Muscle of arm (tissue), 14 donors: ENCODE data around the gene ENPP6. TPM values are rescaled to one million over a fixed set of nuclear protein-coding genes. Genes with fewer than 3 reads are reported as not detected.

Source experiments
- DNase-seq: peaks from one replicate; pipeline ENCODE4 v3.0.0-alpha.2; 2013
- long read RNA-seq, 11 donors: transcript quantifications; one replicate each; lab custom pipeline, GENCODE V29; 2026
- polyA plus RNA-seq, 12 donors: library from polyadenylated mRNA; unstranded; fragments of 120-200 nt; gene quantifications; one replicate each; pipeline ENCODE4 v1.2.1, GENCODE V29; 2013; ENCODE audit not compliant: insufficient read length in 12 of 12

ENPP6 gene
- 10 to 100 TPM in 10 of 12 donors, 1 to 10 TPM in 1, not detected in 1; 8.6 to 29.4 (median 14.6) TPM for polyA plus RNA-seq
- long read RNA-seq, donor 1, partial matches to known transcripts, result 0 of 1 reads
- long read RNA-seq, donor 1, other reads (novel, unspliced or antisense), result 0 of 1 reads
- long read RNA-seq, donor 2, transcript ENPP6-201 (8 exons, 3,936 nt), result major isoform, 10 of 11 reads
- long read RNA-seq, donor 2, partial matches to known transcripts, result 0 of 11 reads
- long read RNA-seq, donor 2, other reads (novel, unspliced or antisense), result 0 of 11 reads
- long read RNA-seq, donor 3, partial matches to known transcripts, result 0 of 2 reads
- long read RNA-seq, donor 3, other reads (novel, unspliced or antisense), result 0 of 2 reads
- long read RNA-seq, donor 4, partial matches to known transcripts, result 0 of 1 reads
- long read RNA-seq, donor 4, other reads (novel, unspliced or antisense), result 0 of 1 reads
- long read RNA-seq, donor 5, partial matches to known transcripts, result 0 of 3 reads
- long read RNA-seq, donor 5, other reads (novel, unspliced or antisense), result 0 of 3 reads
- long read RNA-seq, donor 6, partial matches to known transcripts, result 0 of 3 reads
- long read RNA-seq, donor 6, other reads (novel, unspliced or antisense), result 0 of 3 reads
- long read RNA-seq, donor 7, partial matches to known transcripts, result 0 of 2 reads
- long read RNA-seq, donor 7, other reads (novel, unspliced or antisense), result 0 of 2 reads
- long read RNA-seq, donor 8, partial matches to known transcripts, result 0 of 1 reads
- long read RNA-seq, donor 8, other reads (novel, unspliced or antisense), result 0 of 1 reads
- long read RNA-seq, donor 9, partial matches to known transcripts, result 0 of 1 reads
- long read RNA-seq, donor 9, other reads (novel, unspliced or antisense), result 0 of 1 reads
- long read RNA-seq, donor 10, result 0 reads
- long read RNA-seq, donor 11, transcript ENPP6-201 (8 exons, 3,936 nt), result major isoform, 10 of 11 reads
- long read RNA-seq, donor 11, partial matches to known transcripts, result 0 of 11 reads
- long read RNA-seq, donor 11, other reads (novel, unspliced or antisense), result 0 of 11 reads

DNA sequence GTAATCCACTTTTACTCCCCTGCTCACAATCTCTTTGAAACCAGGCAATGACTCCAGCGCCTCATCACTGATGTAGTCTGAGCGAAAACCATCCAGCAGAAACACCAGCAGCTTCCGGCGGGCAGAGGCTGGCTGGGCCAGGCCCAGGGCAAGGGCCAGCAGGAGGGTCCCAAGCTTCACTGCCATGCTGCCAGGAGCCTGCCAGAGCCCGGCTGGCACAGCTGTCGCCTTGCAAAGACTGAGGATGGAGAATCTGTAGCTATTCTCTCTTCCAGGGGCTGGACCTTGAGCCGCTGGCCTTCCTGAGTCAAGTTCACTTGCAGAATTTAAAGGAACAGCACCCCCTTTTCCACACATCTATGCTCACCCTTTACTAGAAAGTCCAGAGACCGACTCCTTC lies at the start of gene ENPP6:
TSS of gene ENPP6 (minus strand) at position 240 of the 400 bp plus-strand sequence. CDS start at position 186, 54 bp downstream.
- peak; percentile 29 for DNase-seq

DNA sequence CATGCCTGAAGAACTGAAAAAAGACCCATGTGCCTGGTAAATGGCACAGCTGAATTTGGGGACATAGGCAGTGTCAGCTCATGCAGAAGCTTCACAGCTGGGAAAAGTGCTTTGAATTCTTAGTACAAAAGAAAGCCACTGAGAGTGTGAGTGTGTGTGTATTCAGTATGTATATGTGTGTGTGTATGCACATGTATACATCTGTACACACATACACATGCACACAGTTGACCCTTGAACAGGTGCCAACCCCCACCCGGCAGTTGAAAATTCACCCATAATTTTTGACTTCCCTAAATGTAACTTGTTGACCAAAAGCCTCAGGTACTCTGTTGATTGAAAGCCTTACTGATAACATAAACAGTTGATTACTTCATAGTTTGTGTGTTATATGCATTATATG lies 49.5 kb upstream of the ENPP6 start:
- no peak for DNase-seq

DNA sequence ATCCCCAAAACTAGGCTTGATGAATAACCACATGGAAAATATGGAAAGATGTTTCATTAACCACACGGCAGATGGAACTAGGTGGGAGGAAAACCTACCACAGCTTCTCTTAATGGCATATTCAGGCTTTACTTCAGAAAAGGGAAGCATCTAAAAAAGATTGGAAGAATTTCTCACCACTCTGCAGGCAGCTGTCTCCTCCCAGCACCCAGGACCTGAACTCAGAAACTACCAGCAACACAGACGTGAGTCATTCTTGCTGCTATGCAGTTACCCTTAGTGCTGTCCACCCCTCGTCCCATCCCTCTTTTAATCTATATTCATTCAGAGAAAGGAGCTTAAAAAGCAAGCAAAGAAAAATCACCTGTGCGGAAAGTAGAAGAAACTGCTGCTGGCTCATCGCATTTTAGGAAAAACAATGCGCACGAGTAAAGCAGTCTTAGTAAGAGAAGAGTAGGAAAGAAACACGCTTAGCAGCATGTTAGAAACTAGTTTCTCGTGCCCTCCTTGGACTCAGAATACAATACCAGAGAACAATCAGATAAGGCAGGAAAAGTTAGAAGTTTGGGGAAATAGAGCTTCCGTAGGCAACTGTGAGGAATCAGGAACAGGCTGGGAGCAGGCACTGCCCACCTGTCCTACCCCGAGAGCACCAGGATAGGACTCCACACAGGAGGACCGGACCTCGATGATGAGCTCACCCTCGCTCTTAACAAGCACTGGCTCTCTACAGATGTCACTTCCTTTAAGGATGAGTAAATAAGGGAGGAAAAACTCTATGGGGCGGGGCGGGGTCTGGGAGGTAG lies 48.1 kb upstream of the ENPP6 start:
- DNase-seq, result no peak

- peak; percentile 92 for DNase-seq
Observed at GRCh38 chr4:184263910-184264732, 46.4 kb upstream of the ENPP6 start.

DNA sequence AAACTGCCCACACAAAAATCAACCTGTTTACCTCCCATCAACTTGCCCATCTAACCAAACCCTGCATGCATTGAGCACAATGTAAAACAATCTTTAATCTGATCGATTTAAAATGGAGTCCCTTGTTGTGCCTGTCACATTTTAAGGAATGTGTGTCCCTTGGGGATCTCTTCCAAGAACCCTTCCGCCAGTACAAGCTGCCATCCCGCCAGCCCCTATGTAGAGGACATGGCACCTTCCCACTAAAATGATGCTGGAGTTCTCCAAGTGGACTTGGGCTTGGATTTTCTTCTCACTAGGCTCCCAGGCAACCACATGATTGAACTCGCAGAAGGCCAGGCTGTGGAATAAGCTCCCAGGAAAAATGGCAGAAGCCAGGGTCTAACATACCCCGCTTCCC lies 45.8 kb upstream of the ENPP6 start:
- no peak for DNase-seq

DNA sequence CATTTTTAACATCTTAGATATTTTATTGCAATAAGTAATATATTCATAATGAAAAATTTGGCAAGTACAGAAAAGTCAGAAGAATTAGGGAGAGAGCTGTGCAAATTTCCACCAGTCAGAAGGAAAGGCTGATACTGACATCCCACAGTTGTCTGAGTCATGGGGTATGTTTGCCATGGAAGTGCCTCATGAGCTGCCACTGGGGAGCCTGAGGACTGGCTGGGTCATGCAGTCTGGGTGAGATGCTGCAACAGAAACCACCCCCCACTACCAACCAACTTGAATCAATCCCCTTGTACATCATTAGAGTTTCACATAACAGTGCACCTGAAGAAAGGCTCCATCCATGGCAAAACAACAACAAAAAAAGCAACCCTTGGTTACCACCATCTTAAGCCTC lies 45.2 kb upstream of the ENPP6 start:
- DNase-seq, result no peak

GRCh38 chr4:184261246-184261645 lies 43.6 kb upstream of the ENPP6 start:
- no peak for DNase-seq

DNA sequence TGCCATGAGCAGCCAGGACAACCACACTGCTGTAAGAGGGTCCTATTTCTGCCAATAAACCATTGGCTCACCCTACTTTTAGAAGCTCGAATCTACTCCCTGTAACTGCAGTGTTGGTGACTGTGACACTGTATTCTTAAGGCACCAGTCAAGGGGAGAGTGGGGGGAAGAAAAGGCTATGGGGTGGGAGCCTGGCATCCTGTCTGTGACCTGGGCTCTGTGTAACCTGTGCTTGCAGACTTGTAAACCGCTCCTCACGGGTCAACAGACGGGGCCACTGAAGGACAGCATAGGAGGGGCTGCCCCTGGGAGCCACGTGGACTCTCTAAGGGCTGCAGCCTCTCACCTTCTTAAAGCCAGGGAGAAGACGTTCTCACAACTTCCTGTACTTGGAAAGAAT lies 42.2 kb upstream of the ENPP6 start:
- no peak for DNase-seq

DNA sequence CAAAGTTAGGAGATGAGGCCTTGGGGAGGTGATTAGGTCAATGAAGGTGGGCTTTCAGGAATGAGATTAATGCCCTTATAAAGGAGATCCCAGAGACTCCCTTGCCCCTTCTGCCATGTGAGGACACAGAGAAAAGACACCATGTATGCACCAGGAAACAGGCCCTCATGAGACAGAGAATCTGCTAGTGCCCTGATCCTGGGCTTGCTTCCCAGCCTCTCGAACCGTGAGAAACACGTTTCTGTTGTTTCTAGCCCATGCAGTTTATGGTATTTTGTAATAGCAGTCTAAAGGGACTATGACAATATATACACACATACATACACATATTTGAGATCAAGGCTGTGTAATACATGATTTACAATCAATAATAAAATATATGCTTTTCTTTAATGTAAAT lies 41.4 kb upstream of the ENPP6 start:
- no peak for DNase-seq

- DNase-seq, result peak; percentile 48
Observed at GRCh38 chr4:184255871-184256642, 38.4 kb upstream of the ENPP6 start.

GRCh38 chr4:184255361-184255760 lies 37.7 kb upstream of the ENPP6 start:
- DNase-seq, result no peak

DNA sequence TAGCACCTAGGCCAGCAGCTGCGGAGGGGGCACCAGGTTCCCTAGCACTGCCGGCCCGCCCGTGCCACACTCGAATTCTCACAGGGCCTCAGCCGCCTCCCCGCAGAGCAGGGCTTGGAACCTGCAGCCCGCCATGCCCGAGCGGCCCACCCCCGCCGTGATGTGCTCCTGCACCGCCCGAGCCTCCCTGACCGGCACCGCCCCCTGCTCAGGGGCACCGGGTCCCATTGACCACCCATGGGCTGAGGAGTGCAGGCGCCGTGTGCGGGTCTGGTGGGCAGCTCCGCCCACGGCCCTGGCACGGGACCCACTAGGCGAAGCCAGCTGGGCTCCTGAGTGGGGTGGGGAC lies 35.4 kb upstream of the ENPP6 start:
- DNase-seq, result no peak

DNA sequence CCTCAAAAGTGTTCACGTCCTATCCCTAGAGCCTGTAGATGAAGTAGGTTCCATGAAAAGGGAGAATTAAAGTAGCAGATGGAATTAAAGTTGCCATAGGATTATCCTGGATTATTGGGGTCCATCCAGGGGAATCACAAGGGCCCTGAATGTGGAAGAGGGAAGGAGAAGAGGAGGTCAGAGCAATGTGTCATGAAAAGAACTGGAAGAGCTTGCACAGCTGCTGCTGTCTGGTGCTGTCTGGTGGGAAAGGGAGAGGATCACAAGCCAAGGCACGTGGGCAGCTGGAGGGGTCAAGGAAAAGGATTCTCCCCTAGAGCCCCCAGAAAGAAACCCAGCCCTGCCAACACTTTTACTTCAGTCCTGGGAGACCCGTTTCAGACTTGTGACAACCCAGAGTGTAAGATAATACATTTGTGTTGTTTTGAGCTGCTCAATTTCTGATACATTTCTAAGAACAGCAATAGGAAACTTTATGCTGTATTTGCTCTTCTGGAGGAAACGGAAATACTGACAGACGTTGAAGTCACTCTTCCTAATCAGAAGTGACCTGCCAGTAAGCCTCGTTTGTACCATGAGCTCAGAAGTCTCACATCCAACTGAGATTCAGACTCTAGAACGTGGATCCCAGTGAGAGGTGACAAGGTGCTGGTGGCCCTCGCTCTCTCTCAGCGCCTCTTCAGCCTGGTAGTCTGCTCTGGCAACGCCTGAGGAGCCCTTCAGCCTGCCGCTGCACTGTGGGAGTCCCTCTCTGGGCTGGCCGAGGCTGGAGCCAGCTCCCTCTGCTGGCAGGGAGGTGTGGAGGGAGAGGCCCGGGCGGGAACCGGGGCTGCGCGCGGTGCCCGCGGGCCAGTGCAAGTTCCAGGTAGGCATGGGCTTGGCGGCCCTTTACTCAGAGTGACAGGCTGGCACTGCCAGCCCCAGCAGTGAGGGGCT lies 34.7 kb upstream of the ENPP6 start:
- DNase-seq, result peak; percentile 19

GRCh38 chr4:184251670-184251980 lies 34.0 kb upstream of the ENPP6 start:
- DNase-seq, result no peak

- DNase-seq, result peak; percentile 48
Observed at GRCh38 chr4:184250795-184251669, 33.4 kb upstream of the ENPP6 start.

DNA sequence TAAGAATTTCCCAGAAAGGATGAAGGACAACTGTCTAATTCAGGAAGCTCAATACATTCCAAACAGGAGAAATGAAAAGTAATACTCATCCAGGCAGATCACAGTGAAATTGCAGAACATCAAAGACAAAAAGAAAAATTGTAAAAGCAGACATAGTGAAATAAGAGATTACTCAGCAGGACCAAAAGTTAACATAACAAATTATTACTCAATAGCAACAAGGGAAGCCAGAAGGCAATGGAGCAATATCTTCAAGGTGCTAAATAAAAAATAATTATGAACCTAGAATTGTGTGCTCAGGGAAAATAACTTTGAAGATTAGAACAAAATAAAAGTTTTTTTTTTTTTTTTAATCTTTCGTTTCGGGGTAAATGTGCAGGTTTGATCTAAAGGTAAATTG lies 30.5 kb upstream of the ENPP6 start:
- DNase-seq, result no peak

DNA sequence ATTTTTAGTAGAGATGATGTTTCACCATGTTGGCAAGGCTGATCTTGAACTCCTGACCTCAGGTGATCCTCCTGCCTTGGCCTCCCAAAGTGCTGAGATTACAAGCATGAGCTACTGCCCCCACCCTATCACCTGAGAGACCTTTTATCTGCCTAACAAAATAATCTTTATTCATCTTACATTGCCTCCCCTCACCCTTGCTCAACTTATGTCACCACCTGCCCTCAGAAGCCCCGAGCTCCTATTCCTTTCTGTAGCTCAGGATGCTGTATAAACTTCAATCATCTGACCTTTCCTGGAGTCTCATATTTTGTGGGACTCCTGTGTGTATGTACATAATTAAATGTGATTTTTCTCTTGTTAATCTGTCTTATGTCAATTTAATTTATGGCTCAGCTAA lies 29.7 kb upstream of the ENPP6 start:
- no peak for DNase-seq

DNA sequence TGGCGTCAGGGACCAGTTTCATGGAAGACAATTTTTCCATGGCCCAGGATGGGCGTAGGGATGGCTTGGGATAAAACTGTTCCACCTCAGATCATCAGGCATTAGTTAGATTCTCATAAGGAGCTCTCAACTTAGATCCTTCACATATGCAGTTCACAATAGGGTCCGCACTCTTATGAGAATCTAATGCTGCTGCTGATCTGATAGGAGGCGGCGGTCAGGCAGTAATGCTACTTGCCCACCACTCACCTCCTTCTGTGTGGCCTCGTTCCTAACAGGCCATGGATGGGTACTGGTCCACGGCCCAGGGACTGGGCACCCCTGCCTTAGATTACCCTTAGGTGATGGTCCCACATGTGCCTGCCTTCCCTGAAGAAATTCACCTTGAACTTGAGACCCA lies 28.8 kb upstream of the ENPP6 start:
- no peak for DNase-seq
